HepG2 (cell line): ENCODE measurements around the gene ANKLE1. TPM values are rescaled to one million over a fixed set of nuclear protein-coding genes. Genes with fewer than 3 reads are reported as not detected.
A peak's percentile ranks its signal among the peaks of the same experiment; 100 is the strongest.

ENCODE experiments used
- CCDC6 ChIP-seq: sonication (generic); formaldehyde crosslinking; IDR thresholded peaks from 2 replicates; pipeline ENCODE4 v1.8.1; 2022; ENCODE audit warnings: mild to moderate bottlenecking, missing genetic modification reagents, moderate library complexity
- FOXA1 ChIP-seq, 2 experiments: fragments of 450-650 bp in 1 of 2; sonication (generic) in 1 of 2; formaldehyde crosslinking in 1 of 2; IDR thresholded peaks; 2 replicates each; pipeline versions ENCODE4 v1.4.0 to v1.6.1; 2016 to 2020; ENCODE audit warnings: missing genetic modification reagents in 1 of 2
- FOXC1 ChIP-seq: sonication (generic); formaldehyde crosslinking; IDR thresholded peaks from 2 replicates; pipeline ENCODE4 v1.8.0; 2022; ENCODE audit warnings: mild to moderate bottlenecking, missing genetic modification reagents, borderline replicate concordance
- FOXO4 ChIP-seq: sonication (generic); formaldehyde crosslinking; conservative IDR thresholded peaks from 2 replicates; pipeline ENCODE4 v1.8.1; 2023; ENCODE audit warnings: missing genetic modification reagents
- HNRNPK ChIP-seq: fragments of 200-400 bp; formaldehyde crosslinking; IDR thresholded peaks from 2 replicates; pipeline ENCODE4 v1.6.1; 2018; ENCODE audit warnings: low read length, low read depth, moderate library complexity, mild to moderate bottlenecking; ENCODE audit not compliant: poor library complexity, severe bottlenecking
- KAT8 ChIP-seq: IDR thresholded peaks from 2 replicates; pipeline ENCODE4 v1.6.1; 2016; ENCODE audit warnings: missing genetic modification reagents, missing compliant biosample characterization
- KLF12 ChIP-seq: sonication (generic); formaldehyde crosslinking; IDR thresholded peaks from 2 replicates; pipeline ENCODE4 v1.4.0; 2020; ENCODE audit warnings: missing genetic modification reagents, borderline replicate concordance
- KLF13 ChIP-seq: sonication (generic); formaldehyde crosslinking; IDR thresholded peaks from 2 replicates; pipeline ENCODE4 v1.4.0; 2020; ENCODE audit warnings: mild to moderate bottlenecking, missing genetic modification reagents
- MAF1 ChIP-seq: sonication (generic); formaldehyde crosslinking; IDR thresholded peaks from 2 replicates; pipeline ENCODE4 v1.5.0; 2020; ENCODE audit warnings: missing genetic modification reagents, borderline replicate concordance
- MED1 ChIP-seq: sonication (generic); formaldehyde crosslinking; IDR thresholded peaks from 2 replicates; pipeline ENCODE4 v1.4.0; 2020; ENCODE audit warnings: missing genetic modification reagents
- MXI1 ChIP-seq: IDR thresholded peaks from 3 replicates; pipeline ENCODE4 v1.6.1; 2012; ENCODE audit warnings: low read depth, low read length, inconsistent platforms, borderline replicate concordance
- NCOA1 ChIP-seq: sonication (generic); formaldehyde crosslinking; IDR thresholded peaks from 2 replicates; pipeline ENCODE4 v1.9.0; 2021; ENCODE audit warnings: missing genetic modification reagents
- NFAT5 ChIP-seq: sonication (generic); formaldehyde crosslinking; IDR thresholded peaks from 2 replicates; pipeline ENCODE4 v1.4.0; 2020; ENCODE audit warnings: missing genetic modification reagents
- POGZ ChIP-seq: sonication (generic); formaldehyde crosslinking; IDR thresholded peaks from 2 replicates; pipeline ENCODE4 v1.4.0; 2020; ENCODE audit warnings: mild to moderate bottlenecking, missing genetic modification reagents
- RBFOX2 ChIP-seq: fragments of 200-400 bp; formaldehyde crosslinking; IDR thresholded peaks from 2 replicates; pipeline ENCODE4 v1.6.1; 2017; ENCODE audit warnings: low read depth, mild to moderate bottlenecking, low read length
- RFX3 ChIP-seq: IDR thresholded peaks from 2 replicates; pipeline ENCODE4 v1.6.1; 2016; ENCODE audit warnings: missing biosample characterization, missing genetic modification reagents
- SCMH1 ChIP-seq: sonication (generic); formaldehyde crosslinking; IDR thresholded peaks from 2 replicates; pipeline ENCODE4 v1.9.0; 2021; ENCODE audit warnings: missing genetic modification reagents, mild to moderate bottlenecking, borderline replicate concordance
- TEAD3 ChIP-seq: optimal IDR thresholded peaks from 2 replicates; pipeline ENCODE3; 2016; ENCODE audit warnings: borderline replicate concordance
- ZFP90 ChIP-seq: sonication (generic); formaldehyde crosslinking; IDR thresholded peaks from 2 replicates; pipeline ENCODE4 v1.8.0; 2022; ENCODE audit warnings: missing genetic modification reagents, mild to moderate bottlenecking, inconsistent platforms, borderline replicate concordance
- ZMAT5 ChIP-seq: sonication (generic); formaldehyde crosslinking; IDR thresholded peaks from 2 replicates; pipeline ENCODE4 v1.5.0; 2020; ENCODE audit warnings: mild to moderate bottlenecking, low read depth, missing genetic modification reagents, borderline replicate concordance
- ZNF343 ChIP-seq: sonication (generic); formaldehyde crosslinking; IDR thresholded peaks from 2 replicates; pipeline ENCODE4 v1.4.0; 2020; ENCODE audit warnings: mild to moderate bottlenecking, missing genetic modification reagents
- ZNF350 ChIP-seq: sonication (generic); formaldehyde crosslinking; IDR thresholded peaks from 2 replicates; pipeline ENCODE4 v1.4.0; 2020; ENCODE audit warnings: mild to moderate bottlenecking, low read depth, missing genetic modification reagents, borderline replicate concordance
- ZNF354B ChIP-seq: sonication (generic); formaldehyde crosslinking; IDR thresholded peaks from 2 replicates; pipeline ENCODE4 v1.8.0; 2022; ENCODE audit warnings: mild to moderate bottlenecking, missing genetic modification reagents
- ZNF446 ChIP-seq: sonication (generic); formaldehyde crosslinking; IDR thresholded peaks from 2 replicates; pipeline ENCODE4 v1.5.0; 2020; ENCODE audit warnings: mild to moderate bottlenecking, missing genetic modification reagents
- polyA plus RNA-seq, 8 experiments: library from polyadenylated mRNA; depleted of rRNA in 3 of 8; stranded (reverse) in 7 of 8; unstranded in 1 of 8; fragments of >200 nt; fragmentation: Illumina TruSeq in 4 of 8; extraction: Trizol in 4 of 8; gene quantifications; 2 replicates each; pipeline versions ENCODE4 v1.2.1 to v1.2.3, GENCODE V29; 2011 to 2016; ENCODE audit warnings: low read depth in 4 of 8, missing spikeins in 1 of 8, mixed read lengths in 1 of 8; ENCODE audit not compliant: insufficient read depth in 1 of 8
- total RNA-seq, 5 experiments: library from RNA; depleted of rRNA; stranded (reverse); fragments of >200 nt; fragmentation: Illumina TruSeq; extraction: Trizol; gene quantifications; 2 replicates each; pipeline ENCODE4 v1.2.3, GENCODE V29; 2016; ENCODE audit warnings: low read depth in 1 of 5

The ANKLE1 gene
- total and polyA plus RNA-seq, 2 of the 13 experiments (the other 11 are each of a cell fraction or from before 2014, with no cell fraction given): 0.69 to 1.5 TPM

- peak; percentile 97 for TF ChIP-seq FOXO4
- TF ChIP-seq POGZ (CRISPR knock-in tag): peak; percentile 64
- TF ChIP-seq MED1 (CRISPR knock-in tag): no peak
- no peak for TF ChIP-seq FOXC1 (CRISPR knock-in tag)
- no peak for TF ChIP-seq FOXA1 (IDR thresholded peaks at IDR 0.05)
- TF ChIP-seq FOXA1 (CRISPR knock-in tag; IDR thresholded peaks at IDR 0.05): no peak
- peak; percentile 61 for TF ChIP-seq ZNF350
- no peak for TF ChIP-seq MAF1 (CRISPR knock-in tag)
- peak; percentile 77; the same call in 1 of the 3 replicates for TF ChIP-seq MXI1
- no peak for TF ChIP-seq ZNF354B
- TF ChIP-seq RFX3 (CRISPR knock-in tag): no peak
- TF ChIP-seq SCMH1 (CRISPR knock-in tag): no peak
- peak; percentile 79 for TF ChIP-seq KAT8
- peak; percentile 89 for TF ChIP-seq RBFOX2
- peak; percentile 27; the same call in 1 of the 2 replicates for TF ChIP-seq ZNF343 (CRISPR knock-in tag)
- TF ChIP-seq KLF12 (CRISPR knock-in tag): 0 out of 2 replicates have a peak, but pooled peaks have one; percentile 14
- TF ChIP-seq ZMAT5: no peak
- TF ChIP-seq KLF13 (CRISPR knock-in tag): no peak
- TF ChIP-seq CCDC6 (CRISPR knock-in tag): no peak
- 0 out of 2 replicates have a peak, but pooled peaks have one; percentile 77 for TF ChIP-seq NCOA1 (CRISPR knock-in tag)
- peak; percentile 96 for TF ChIP-seq ZNF446 (CRISPR knock-in tag)
- TF ChIP-seq TEAD3 (CRISPR knock-in tag): no peak
- no peak for TF ChIP-seq NFAT5 (CRISPR knock-in tag)
- no peak for TF ChIP-seq HNRNPK
- TF ChIP-seq ZFP90 (CRISPR knock-in tag): peak; percentile 82
Measured at GRCh38 chr19:17309198-17309964, 27.7 kb downstream of the ANKLE1 start, which contains the start of gene DDA1 (continued).
